Right lobe of liver (tissue), 6 donors: ENCODE measurements around the gene CSNK1G2. TPM values are rescaled to one million over a fixed set of nuclear protein-coding genes. Genes with fewer than 3 reads are reported as not detected.

Experiments
- ATAC-seq, 4 donors: fragments of 200-7000 bp; cut with Tn5 transposase; one replicate each; pipeline ENCODE4 v1.9.1; 2020; ENCODE audit warnings: mild to moderate bottlenecking in 4 of 4, moderate library complexity in 4 of 4
- DNase-seq, 3 donors: peaks; one replicate each; pipeline ENCODE4 v3.0.0-alpha.2; 2020
- H3K27ac ChIP-seq, 3 donors: fragments of 200-600 bp; one replicate each; pipeline ENCODE4 v1.8.0; 2022
- H3K27me3 ChIP-seq, 2 donors: fragments of 200-600 bp; one replicate each; pipeline ENCODE4 v1.8.0; 2022
- H3K36me3 ChIP-seq, 4 donors: fragments of 200-600 bp; sonication (generic) in 1 of 4; one replicate each; pipeline versions ENCODE4 v1.5.1 to v1.8.0; 2017 to 2022; ENCODE audit warnings: control low read depth in 1 of 4
- H3K4me1 ChIP-seq, 4 donors: fragments of 200-600 bp; sonication (generic) in 1 of 4; one replicate each; pipeline versions ENCODE4 v1.5.1 to v1.8.0; 2017 to 2022; ENCODE audit warnings: control low read depth in 1 of 4
- H3K4me3 ChIP-seq, 3 donors: fragments of 200-600 bp; one replicate each; pipeline ENCODE4 v1.8.0; 2022
- H3K9me3 ChIP-seq, 4 donors: fragments of 200-600 bp; sonication (generic) in 1 of 4; one replicate each; pipeline versions ENCODE4 v1.5.1 to v1.8.0; 2017 to 2022; ENCODE audit warnings: control low read depth in 1 of 4
- POLR2A ChIP-seq: fragments of 450-650 bp; IDR thresholded peaks from one replicate; pipeline ENCODE4 v1.6.1; 2017; ENCODE audit warnings: antibody characterized with exemption, mild to moderate bottlenecking
- WGBS: methylation state at CpG from one replicate; pipeline ENCODE4 v1.1.6; 2018; ENCODE audit warnings: low coverage, low lambda C conversion rate; ENCODE audit not compliant: insufficient coverage; ENCODE audit errors: missing lambda C conversion rate; 5-methylcytosine and 5-hydroxymethylcytosine counted together
- intact Hi-C, 2 donors: fragments of 100-400 bp; cut with DNase I; formaldehyde crosslinking; loops; one replicate each; pipeline versions ENCODE4 v1.11.2 to v1.14.1; 2022
- long read RNA-seq: library from polyadenylated mRNA; unstranded; transcript quantifications from one replicate; pipeline ENCODE4 v2.0.0, GENCODE V29; 2019
- total RNA-seq, 6 experiments: library from RNA; depleted of rRNA in 2 of 6; stranded (reverse); fragments of >200 nt in 2 of 6; fragmentation: NEBNext Ultra II Directional in 3 of 6; extraction: Animal tissue kit (Norgen Biotek cat#: 25700) in 3 of 6; gene quantifications; one replicate each; pipeline versions ENCODE4 v1.1.0 to v1.2.4, GENCODE V29; 2016 to 2023
- TF ChIP-seq, protein P1 (sequence below), 4 donors: fragments of 200-600 bp in 3 of 4; fragments of 450-650 bp in 1 of 4; IDR thresholded peaks; one replicate each; pipeline versions ENCODE4 v1.5.1 to v1.8.0; 2016 to 2022; ENCODE audit warnings: antibody characterized with exemption in 4 of 4, mild to moderate bottlenecking in 2 of 4
- donor health status: DM: no; HTN: yes; CAD: no.
- donor health status: DM: no; HTN: no; CAD: no.
- donor health status: DM: no; HTN: no; CAD: no.
- donor health status: DM: no; HTN: yes; CAD: no.
- donor health status: DM: no; HTN: yes; CAD: no.

Gene CSNK1G2
- total RNA-seq = 10 to 100 TPM; 14.4 to 35.2 (median 22.6) TPM
- long read RNA-seq, partial matches to known transcripts = 0 of 1 reads
- long read RNA-seq, other reads (novel, unspliced or antisense) = 1 of 1 reads

DNA sequence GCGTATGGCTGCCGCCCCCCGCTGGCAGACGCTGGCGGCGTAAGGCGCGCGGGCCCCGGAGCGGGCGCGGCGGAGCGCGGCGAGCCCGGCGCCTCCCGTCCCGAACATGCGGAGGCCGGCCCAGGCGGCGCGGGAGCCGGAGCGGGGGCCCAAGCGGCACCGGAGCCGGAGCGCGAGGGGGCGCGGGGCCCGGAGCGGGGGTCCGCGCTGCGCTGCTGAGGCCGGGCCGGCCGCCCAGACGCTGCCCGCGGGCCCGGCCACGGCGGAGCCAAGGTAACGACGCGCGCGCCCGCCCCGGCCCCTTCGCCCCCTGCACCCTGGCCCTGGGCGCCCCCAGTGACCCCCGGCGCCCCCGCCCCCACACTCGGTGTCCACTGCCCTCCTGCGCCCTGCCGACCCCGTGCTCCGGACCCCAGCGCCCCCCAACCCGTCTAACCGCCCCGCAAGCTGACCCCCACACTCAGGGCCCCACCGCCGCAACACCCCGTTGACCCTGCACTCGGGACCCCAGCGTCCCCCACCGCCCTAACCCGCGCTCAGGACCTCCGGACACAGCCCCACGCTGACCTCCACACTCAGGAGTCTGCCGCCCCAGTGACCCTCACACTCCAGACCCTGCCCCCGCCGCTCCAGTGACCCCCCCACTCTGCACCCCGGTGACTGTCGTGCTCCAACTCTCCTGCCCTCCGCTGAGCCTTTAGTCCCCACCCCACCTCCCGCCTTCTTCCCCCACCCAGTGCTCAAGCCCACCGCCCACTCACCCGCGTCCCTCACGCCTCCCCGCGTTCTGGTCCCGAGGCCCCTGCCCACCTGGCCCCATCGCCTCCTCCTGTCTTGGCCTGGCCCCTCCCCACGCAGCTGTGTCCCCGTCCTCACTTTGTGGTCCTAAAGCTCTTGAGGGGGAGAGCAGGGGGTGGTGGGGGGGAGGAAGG lies at the start of gene CSNK1G2:
Gene CSNK1G2, plus strand, starts transcription at position 27 of the 932 bp plus-strand sequence. CDS start 28,601 bp downstream, outside the sequence.
- H3K9me3 ChIP-seq = no peaks in the 10 kb centered on the region
- ATAC-seq (peak in 1 of 4 donors; percentile 3), DNase-seq (peak in 2 of 3 donors; percentile 51 to 70)
- peak within 1 kb of the TSS; percentile 84 to 92 (median 92) for H3K27ac ChIP-seq
- 0% methylated on average over 15 of the region's 97 CpGs for whole genome bisulfite sequencing
- TF ChIP-seq, protein P1, sequence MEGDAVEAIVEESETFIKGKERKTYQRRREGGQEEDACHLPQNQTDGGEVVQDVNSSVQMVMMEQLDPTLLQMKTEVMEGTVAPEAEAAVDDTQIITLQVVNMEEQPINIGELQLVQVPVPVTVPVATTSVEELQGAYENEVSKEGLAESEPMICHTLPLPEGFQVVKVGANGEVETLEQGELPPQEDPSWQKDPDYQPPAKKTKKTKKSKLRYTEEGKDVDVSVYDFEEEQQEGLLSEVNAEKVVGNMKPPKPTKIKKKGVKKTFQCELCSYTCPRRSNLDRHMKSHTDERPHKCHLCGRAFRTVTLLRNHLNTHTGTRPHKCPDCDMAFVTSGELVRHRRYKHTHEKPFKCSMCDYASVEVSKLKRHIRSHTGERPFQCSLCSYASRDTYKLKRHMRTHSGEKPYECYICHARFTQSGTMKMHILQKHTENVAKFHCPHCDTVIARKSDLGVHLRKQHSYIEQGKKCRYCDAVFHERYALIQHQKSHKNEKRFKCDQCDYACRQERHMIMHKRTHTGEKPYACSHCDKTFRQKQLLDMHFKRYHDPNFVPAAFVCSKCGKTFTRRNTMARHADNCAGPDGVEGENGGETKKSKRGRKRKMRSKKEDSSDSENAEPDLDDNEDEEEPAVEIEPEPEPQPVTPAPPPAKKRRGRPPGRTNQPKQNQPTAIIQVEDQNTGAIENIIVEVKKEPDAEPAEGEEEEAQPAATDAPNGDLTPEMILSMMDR (IDR thresholded peaks at IDR 0.05) = peak in 2 of 4 donors; percentile 29 to 53
- no peak for TF ChIP-seq POLR2A
- H3K4me3 ChIP-seq = peak within 1 kb of the TSS; percentile 54 to 85 (median 68)
- no peaks in the 10 kb centered on the region for H3K36me3 ChIP-seq
- H3K4me1 ChIP-seq = peaks cover 0 to 6% (median 2%) of the 10 kb centered on the region in 4 donors
- H3K27me3 ChIP-seq = no peaks in the 10 kb centered on the region
- intact Hi-C loops = no loop called here

DNA sequence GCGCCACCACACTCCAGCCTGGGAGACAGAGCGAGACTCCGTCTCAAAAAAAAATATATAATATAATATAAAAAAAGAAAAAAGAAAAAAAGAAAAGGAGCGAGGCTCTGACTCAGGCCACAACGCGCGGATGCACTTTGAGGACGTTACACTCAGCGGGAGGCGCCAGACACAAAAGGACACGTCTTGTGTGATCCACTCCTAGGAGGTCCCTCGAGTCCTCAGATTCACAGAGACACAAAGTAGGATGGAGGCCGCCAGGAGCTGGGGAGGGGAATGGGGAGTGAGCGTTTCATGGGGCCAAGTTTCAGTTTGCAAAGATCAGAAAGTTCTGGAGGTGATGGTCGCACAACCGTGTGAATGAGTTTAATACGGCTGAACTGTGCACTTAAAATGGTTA lies 47.2 kb upstream of the CSNK1G2 start:
- H3K4me1 ChIP-seq = peaks cover 0 to 6% (median 1%) of the 10 kb centered on the region in 4 donors
- TF ChIP-seq POLR2A = no peak
- TF ChIP-seq, protein P1 (IDR thresholded peaks at IDR 0.05) = no peak
- ATAC-seq = no peak
- no peak for DNase-seq
- intact Hi-C loops = no loop called here
- H3K9me3 ChIP-seq = no peaks in the 10 kb centered on the region
- 83% methylated on average over 17 of the region's 17 CpGs for WGBS
- H3K4me3 ChIP-seq = no peak overlapping the region
- H3K27ac ChIP-seq = no peak overlapping the region
- H3K36me3 ChIP-seq = no peaks in the 10 kb centered on the region
- no peaks in the 10 kb centered on the region for H3K27me3 ChIP-seq

DNA sequence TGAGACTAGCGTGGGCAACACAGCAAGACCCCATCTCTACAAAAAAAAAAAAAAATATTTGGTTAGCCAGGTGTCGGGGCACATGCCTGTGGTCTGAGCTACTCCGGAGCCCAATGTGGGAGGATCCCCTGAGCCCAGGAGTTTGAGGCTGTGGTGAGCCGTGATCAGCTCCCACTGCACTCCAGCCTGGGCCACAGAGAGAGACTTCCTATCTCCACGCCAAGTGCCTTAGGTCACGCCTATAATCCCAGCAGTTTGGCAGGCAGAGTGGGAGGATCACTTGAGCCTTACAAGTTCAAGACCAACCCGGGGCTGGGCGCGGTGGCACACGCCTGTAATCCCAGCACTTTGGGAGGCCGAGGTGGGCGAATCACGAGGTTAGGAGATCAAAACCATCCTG lies 44.5 kb upstream of the CSNK1G2 start:
- 64% methylated on average over 6 of the region's 13 CpGs for WGBS
- ATAC-seq (no peak), DNase-seq (peak in 1 of 3 donors; percentile 19)
- Histone ChIP-seq H3K4me1 (peaks cover 0 to 6% (median 1%) of the 10 kb centered on the region in 4 donors), H3K27ac (no peak overlapping the region), H3K36me3 (no peaks in the 10 kb centered on the region), H3K4me3 (no peak overlapping the region), H3K27me3 (no peaks in the 10 kb centered on the region), H3K9me3 (no peaks in the 10 kb centered on the region)
- intact Hi-C loops = no loop called here
- no peak for TF ChIP-seq POLR2A
- TF ChIP-seq, protein P1 (IDR thresholded peaks at IDR 0.05) = no peak

DNA sequence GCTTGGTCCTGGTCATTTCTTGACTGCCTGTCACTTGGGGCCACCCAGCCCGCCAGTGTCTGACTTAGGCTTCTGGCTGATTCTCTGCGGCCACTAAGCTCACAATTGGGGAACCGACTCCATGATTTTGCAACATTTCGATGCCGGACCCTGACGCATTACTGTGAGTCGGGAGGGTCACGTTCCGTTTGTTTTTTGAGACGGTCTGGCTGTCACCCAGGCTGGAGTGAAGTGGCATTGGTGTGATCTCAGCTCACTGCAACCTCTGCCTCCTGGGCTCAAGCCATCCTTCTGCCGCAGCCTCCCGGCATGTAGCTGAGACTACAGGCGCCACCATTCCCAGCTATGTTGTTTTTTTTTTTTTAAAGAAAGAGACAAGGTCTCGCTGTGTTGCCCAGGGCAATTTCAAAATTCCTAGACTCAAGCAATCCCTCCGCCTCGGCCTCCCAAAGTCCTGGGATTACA lies 39.0 kb upstream of the CSNK1G2 start:
- Histone ChIP-seq H3K27me3 (no peaks in the 10 kb centered on the region), H3K4me1 (peaks cover 0 to 20% (median 1%) of the 10 kb centered on the region in 4 donors), H3K27ac (peak overlapping the region in 2 of 3 donors; percentile 69 to 70), H3K9me3 (no peaks in the 10 kb centered on the region), H3K36me3 (no peaks in the 10 kb centered on the region), H3K4me3 (no peak overlapping the region)
- 51% methylated on average over 15 of the region's 16 CpGs for WGBS
- ATAC-seq = peak in 3 of 4 donors; percentile 24 to 36 (median 31)
- peak; percentile 75 to 84 (median 84) for DNase-seq
- TF ChIP-seq POLR2A = peak; percentile 26
- TF ChIP-seq, protein P1 (IDR thresholded peaks at IDR 0.05) = no peak
- intact Hi-C loops = no loop called here
